Stimulated activated naive CD8-positive, alpha-beta T cell treated with anti-CD3 and anti-CD28 coated beads, Interleukin-15, Interleukin-2, amounts not matched to agents 100 U/mL and 50 U/mL, for 24 hours (primary cell): ENCODE data around the gene MVB12B.

Experiments used
- ATAC-seq: fragments of 150-1000 bp; cut with Tn5 transposase; one replicate; pipeline ENCODE4 v1.10.0; 2021
- DNase-seq: peaks from one replicate; pipeline ENCODE4 v3.0.0; 2021

Gene MVB12B

GRCh38 chr9:126386776-126387175 lies 60.1 kb downstream of the MVB12B start:
- no peak for DNase-seq
- ATAC-seq: no peak

GRCh38 chr9:126388964-126389708 lies 62.5 kb downstream of the MVB12B start:
- ATAC-seq (no peak), DNase-seq (no peak)

- ATAC-seq: no peak
- no peak for DNase-seq
Observed at GRCh38 chr9:126389992-126390391, 63.4 kb downstream of the MVB12B start.

GRCh38 chr9:126390923-126391322 lies 64.3 kb downstream of the MVB12B start:
- ATAC-seq: no peak
- DNase-seq: no peak

GRCh38 chr9:126391713-126392661 lies 65.4 kb downstream of the MVB12B start:
- ATAC-seq (no peak), DNase-seq (no peak)

- ATAC-seq: no peak
- no peak for DNase-seq
Observed at GRCh38 chr9:126392662-126393371, 66.2 kb downstream of the MVB12B start.

GRCh38 chr9:126393876-126394275 lies 67.2 kb downstream of the MVB12B start:
- no peak for DNase-seq
- ATAC-seq: no peak

DNA sequence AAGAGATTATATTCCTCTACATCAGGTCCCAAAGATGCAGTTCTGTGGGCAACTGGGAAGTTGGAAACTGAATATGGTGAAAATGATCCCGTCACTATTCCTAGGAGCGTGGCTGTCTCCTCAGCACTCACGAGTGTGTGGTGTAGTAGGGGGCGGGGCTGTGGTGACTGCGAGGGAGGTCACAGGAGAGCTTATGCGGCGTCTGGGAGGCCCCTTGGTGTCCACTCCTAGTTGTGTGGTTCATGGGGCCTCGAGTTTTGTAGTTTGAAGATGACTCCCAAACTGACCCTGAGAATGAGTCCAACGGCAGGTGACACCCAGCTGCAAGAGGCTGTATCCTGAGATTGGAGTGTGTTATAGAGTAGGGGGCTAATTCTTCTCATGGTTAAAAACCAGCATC lies 68.2 kb downstream of the MVB12B start:
- ATAC-seq: no peak
- no peak for DNase-seq

DNA sequence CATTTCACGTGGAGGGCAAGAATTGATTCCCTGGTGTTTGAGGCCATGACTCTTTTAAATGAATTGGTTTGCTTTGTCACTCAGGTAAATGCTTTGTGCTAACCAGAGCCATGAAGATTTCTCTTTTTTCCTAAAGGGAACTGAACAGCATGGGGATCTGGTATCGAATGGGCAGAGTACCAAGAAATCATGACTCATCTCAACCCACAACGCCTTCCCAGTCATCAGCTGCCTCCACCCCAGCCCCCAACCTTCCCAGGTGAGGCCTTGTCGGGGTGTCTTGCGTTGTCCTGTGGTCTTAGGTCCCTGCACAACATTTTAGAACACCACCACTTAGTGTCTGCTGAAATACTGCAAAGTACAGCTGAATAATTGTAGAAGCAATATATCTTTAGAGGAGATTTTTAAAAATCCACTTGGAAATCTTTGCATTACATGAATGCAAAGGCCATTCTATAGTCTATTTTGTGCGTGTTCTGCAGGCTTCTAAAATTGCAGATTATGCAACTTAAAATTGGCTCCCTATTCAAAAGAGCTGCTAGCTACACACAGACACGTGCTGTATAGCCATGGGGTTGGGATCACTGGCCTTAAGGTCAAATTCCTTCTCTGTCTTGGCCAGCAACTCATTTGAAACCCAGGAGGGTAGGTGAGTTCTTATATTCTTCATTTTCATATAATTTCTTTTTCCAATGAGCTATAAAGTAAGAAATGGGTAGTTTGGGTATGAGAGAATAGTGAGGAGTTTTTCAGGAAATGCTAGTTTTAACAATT lies 69.0 kb downstream of the MVB12B start:
- ATAC-seq (no peak), DNase-seq (peak; percentile 33)

DNA sequence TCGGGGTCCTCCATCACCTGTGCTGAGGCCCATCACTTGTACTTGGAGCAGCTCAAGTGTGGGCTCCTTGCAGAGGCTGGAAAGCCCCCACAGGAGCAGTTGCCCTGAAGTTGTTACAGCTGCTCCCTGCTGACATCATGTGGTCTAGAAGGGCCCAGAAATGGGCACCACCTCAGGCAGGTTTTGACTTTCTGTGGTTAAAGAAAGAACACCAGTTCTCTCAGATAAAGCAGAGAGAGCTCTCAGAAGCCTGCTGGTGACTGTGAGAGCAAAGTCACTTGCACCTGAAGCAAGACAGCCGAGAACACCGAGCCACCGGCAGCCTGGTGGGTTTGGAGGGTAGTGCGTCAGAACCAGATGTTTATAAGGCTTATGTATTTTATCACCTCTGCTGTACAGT lies 70.4 kb downstream of the MVB12B start:
- DNase-seq (peak; percentile 65), ATAC-seq (peak; percentile 96)

DNA sequence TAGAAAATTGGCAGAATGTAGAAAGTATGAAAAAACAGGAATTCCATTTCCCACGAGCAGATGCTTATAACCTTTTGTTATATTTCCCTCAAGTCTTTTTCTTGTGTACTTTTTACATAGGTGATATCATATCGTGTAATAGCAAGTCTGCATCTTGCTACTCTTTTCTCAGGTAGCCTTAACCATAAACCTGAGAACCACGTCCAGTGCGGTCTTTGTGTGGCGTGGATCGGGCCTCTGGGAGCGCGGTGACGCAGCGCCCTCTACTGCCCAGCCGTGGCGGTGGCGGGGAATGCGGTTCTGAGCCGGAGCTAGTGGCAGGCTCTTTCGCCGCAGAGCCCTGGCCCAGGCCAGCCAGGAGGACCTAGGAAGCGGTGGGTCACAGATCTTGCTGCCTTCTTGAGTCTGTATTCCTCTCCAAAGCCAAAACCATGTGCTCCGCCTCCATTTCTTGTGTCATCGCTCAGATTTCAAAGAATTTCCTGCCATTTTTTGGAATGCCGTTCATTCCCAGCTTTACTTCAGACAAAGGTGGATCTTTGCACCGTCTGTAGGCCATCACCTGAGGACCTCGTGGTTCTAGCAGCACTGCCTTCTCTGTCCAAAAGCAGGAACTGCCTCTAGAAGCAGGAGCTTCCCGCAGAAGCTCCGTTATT lies 71.9 kb downstream of the MVB12B start:
- peak; percentile 86 for DNase-seq
- ATAC-seq: no peak

DNA sequence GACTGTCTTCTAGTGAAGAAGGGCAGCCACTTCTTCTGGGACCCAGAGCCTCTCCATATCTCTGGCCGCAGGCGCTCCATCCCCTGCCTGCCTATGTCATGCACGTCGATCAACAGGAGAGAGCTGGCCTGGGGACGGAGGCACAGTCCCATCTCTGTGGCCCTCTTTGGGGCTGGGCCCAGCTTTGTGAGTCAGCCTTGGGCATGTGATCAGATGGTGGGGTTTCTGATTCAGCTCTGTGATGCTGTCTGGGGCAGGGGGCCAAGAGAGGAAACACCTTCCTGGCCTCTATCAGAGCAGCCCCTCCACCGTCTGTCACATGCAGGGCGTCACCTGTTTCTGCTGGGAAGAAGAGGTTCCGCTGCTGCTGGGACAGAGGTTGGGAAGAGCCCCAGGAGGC lies 72.6 kb downstream of the MVB12B start:
- ATAC-seq (no peak), DNase-seq (no peak)

DNA sequence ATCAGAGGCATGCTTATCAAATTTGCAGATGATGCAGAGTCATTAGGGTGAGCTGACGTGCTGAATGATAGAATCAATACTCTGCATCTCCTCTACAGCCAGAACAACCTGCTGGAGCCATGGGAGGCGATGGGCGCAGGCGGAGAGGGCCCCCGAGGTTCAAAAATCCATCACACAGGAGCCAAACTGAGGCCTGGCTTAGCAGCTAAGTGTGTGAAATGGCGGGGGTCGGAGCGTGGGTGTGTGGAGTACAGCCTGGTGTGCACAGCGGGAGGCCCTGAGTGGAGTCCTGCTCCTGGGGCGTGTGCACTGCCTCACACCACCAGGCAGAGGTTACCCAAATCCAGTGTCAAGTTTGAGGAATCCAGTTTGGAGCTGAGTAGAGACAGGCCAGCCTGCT lies 73.2 kb downstream of the MVB12B start:
- DNase-seq (no peak), ATAC-seq (no peak)

DNA sequence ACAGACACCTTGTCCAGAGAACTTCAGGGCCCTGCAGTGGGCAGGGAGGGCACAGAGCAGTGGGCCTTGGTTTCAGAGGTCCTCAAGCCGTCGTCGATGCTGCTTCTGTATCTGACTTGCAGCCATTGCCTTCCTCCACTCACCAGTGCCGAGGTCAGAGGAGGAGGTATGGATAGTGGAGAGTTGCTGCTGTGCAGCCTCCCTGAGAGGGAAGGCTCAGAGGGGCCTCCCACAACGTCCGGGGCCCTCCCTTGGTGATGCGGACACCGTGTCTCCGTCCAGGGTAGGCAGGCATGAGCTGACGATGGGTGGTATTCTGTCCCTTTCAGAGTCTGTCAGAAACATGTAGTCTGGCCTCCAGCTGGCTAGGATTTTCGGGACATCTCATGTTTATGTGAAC lies 73.9 kb downstream of the MVB12B start:
- ATAC-seq (no peak), DNase-seq (no peak)

DNA sequence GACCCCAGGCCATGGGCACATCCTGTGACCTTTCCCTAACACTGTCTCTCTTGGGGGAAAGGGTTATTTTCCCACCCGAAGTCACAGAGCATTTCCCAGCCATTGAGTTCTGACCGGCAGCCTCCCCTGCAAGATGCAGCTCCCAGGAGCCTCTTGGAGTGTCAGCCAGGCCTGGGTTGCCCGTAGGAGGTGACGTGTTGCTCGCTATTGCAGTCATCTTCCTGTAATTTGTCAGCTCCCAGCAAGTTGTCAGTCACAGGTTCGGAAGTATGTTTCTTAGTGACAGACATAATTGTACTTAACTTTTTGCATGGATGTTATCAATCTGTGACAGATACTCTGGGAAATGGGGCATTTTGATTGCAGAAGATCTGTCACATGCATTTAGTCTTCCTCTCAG lies 74.5 kb downstream of the MVB12B start:
- ATAC-seq (no peak), DNase-seq (no peak)

- DNase-seq (no peak), ATAC-seq (no peak)
Observed at GRCh38 chr9:126401581-126401980, 75.0 kb downstream of the MVB12B start.

- ATAC-seq (no peak), DNase-seq (no peak)
Observed at GRCh38 chr9:126403397-126403796, 76.8 kb downstream of the MVB12B start.

DNA sequence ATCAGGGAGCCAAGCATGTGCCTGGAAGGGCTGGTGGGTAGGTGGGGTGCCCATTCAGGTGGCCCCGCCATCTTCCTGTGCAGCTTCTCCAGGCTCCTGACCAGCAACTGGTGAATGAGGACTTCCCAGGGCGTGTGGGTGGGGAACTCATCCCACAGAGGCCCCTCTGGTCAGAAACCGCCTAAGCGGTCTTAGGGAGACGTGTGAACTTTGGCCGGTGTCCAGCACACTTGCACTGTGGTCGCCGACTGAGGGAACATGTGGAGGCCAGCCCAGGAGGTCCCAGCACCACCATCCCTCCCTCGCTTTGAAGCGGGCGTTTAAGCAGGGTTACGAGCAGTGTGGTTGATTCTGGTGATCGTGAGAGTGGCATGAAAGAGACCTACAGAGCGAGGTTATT lies 77.8 kb downstream of the MVB12B start:
- DNase-seq: no peak
- no peak for ATAC-seq

DNA sequence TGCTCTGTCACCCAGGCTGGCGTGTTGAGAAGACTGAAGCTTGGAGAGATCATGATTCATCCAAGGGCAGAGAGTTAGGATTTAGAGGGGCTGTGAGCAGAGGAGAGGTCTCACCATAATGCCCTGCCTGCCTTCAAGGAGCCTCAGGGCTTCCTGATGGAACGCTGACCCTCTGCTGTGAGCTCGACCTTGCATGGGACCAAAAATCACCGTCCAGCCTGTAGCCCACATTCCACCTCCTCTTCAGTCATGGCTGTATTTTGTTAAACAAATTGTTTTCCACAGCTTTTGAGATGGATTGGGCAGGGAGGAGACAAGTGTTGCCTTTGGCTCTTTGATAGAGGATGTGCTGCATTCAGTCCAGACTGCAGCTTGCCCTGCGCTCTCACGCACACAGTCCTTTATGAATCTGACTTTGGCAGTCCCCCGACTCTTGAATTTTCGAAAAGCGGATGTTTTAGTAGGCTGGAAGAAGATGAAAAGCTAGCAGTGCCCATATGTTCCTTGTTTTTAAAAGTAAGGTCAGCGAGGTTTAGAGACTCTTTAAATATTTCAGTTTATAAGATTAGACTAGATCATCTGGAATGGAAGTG lies 79.5 kb downstream of the MVB12B start:
- ATAC-seq (no peak), DNase-seq (no peak)

DNA sequence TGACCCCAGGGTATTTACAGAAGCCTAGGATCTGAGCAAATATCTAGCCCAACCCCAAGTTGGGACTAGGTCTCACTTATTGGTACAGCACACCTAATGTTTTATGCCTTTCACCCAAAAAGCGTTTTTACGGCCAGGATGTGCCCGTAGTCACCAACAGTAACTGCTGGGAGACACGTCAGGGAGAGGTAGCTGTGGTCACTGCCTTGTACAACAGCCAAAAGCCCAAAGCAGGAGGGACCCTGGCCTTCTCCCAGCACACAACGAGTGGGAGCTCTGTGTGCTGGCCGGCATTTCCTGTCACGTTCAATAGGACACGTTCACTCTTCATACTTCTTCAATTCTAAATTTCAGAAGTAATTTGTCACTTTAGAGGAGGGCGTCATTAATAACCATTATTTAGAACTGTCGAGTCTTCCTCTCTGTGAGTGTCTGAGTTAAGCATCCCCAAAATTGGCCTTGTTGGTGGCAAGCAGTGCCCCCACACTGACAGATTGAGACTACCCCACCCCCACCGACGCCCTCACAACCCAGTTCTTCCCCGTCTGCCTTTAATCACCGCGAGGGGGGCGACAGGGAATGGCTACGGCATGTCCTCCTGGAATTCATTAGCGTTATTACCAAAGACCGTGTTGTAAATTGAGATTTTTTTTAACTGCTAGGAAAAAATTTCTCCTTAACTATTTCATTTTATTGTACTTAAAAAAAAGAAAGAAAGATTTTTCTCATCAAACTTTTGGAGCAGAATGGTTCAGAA lies 80.7 kb downstream of the MVB12B start:
- no peak for DNase-seq
- ATAC-seq: no peak
